Activated CD8-positive, alpha-beta memory T cell treated with anti-CD3 and anti-CD28 coated beads, Interleukin-2, amount 50 U/mL, for 24 hours (primary cell): ENCODE data around the gene JMJD1C.
"Not testable (repeated sequence)": the region's sequence is repeated elsewhere in the genome, so short reads cannot be mapped to it uniquely, and the experiment has no call there.

Source experiments
- DNase-seq: peaks from one replicate; pipeline ENCODE4 v3.0.0-alpha.2; 2020; ENCODE audit errors: extremely low read depth

Gene JMJD1C, protein sequence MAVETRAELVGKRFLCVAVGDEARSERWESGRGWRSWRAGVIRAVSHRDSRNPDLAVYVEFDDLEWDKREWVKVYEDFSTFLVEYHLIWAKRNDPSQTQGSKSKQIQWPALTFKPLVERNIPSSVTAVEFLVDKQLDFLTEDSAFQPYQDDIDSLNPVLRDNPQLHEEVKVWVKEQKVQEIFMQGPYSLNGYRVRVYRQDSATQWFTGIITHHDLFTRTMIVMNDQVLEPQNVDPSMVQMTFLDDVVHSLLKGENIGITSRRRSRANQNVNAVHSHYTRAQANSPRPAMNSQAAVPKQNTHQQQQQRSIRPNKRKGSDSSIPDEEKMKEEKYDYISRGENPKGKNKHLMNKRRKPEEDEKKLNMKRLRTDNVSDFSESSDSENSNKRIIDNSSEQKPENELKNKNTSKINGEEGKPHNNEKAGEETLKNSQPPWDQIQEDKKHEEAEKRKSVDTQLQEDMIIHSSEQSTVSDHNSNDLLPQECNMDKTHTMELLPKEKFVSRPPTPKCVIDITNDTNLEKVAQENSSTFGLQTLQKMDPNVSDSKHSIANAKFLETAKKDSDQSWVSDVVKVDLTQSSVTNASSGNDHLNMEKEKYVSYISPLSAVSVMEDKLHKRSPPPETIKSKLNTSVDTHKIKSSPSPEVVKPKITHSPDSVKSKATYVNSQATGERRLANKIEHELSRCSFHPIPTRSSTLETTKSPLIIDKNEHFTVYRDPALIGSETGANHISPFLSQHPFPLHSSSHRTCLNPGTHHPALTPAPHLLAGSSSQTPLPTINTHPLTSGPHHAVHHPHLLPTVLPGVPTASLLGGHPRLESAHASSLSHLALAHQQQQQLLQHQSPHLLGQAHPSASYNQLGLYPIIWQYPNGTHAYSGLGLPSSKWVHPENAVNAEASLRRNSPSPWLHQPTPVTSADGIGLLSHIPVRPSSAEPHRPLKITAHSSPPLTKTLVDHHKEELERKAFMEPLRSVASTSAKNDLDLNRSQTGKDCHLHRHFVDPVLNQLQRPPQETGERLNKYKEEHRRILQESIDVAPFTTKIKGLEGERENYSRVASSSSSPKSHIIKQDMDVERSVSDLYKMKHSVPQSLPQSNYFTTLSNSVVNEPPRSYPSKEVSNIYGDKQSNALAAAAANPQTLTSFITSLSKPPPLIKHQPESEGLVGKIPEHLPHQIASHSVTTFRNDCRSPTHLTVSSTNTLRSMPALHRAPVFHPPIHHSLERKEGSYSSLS (N-terminal part only)

DNA sequence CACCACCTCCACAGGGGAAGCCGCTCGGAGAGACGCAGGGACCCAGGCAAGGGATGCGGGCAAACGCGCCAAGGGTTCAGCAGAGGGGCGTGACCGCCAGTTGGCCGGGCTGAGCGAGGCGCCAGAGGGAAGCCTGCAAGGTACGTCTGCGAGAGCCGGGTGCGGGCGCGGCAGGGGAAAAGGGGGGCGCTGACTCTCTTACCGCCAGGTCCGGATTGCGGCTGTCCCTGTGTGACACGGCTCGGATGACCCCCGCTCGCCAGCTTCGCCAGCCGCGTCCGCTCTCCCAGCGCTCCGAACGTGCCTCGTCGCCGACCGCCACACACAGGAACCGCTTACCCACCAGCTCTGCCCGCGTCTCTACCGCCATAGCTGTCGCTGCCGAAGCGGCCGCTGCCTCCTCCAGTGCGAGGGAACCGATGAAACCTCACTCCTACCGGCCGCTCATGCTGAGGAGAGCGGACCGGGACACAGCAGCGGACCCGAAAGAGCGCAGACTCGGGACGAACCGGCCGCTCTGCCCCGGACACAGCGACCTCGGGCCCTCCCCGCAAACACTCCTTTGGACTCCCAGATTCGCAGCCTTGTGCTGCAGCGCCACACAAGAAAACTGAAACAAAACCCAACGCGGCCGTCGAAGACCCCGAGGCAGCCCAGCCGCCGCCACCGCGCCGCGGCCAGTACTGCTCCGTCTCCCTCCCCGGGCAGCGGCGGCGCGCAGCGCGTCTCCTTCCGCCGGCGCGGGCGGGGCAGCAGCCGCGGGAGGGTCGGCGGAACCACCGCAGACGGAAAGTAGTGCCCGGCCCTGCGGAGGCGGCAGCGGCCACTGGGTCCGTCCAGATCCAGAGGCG is at the start of gene JMJD1C:
JMJD1C (minus strand) TSS at position 685 of the 851 bp plus-strand sequence; CDS start at position 370, 315 bp downstream.
- DNase-seq: no peak

DNA sequence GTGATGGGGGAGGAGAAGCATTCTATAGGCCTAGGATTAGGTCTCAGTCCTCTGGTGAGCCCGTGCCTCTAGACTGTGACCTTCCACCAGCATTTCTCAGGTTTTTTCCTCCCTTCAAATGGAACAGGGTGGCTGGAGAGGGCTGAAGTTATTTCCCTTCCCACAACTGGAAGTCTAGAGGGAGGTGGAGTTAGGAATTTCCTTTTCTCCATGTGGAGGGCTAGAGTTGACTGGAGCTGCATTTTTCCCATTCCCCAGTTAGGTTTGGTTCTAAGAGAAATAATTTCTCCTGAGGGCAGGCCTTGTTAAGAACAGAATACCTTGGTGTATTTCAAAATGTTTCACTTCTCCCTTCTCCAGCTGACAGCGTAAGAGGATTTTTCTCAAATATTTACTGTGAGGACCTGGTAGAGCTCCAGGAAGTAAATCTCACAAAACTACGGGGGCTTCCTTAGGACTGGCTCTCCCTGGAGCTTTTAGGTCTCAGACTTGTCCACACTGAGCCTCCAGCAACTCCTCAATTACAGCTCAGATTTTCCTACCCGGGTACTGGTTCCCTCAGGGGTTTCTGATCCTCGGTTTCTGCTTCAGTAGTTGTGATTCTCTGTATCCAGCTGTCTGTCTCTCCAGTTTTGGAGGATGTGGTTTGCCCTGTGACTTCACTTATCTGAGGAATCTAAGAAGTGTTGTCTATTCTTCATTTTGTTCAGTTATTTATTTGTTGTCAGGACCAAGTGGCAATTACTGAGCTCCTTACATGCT is 49.4 kb upstream of the JMJD1C start:
- DNase-seq: no peak

DNA sequence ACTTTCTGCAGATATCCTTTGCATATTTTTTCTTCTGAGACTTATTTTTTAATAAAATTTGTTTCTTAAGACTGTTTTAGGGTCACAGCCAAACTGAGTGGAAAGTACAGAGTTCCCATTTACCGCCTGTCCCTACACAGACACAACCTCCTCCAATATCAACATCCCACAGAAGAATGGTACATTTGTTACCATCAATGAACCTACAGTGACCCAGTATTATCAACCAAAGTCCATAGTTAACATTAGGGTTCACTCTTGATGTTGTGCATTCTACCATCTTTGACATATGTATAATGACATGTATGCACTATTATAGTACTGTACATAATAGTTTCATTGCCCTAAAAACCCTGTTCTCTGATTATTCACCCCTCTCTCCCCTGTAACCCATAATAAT is 40.8 kb upstream of the JMJD1C start:
- no peak for DNase-seq

DNA sequence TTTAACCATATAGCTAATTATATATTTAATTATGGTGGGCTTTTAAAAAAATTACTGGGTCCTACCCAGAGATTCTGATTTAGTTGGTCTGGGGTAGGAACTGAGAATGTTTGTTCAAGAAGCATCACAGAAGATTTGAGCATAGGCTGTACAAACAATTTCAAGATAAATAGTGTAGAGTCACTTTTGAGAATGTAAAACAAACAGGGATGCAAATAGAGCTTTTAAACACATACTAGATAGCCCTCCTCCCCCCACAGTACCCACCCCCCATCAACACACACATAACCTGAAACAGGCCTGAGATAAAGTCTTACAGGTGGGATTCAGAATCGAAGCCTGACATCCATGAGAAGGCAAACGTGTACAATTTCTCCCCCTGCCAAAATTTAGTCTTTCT is 39.8 kb upstream of the JMJD1C start:
- no peak for DNase-seq

DNA sequence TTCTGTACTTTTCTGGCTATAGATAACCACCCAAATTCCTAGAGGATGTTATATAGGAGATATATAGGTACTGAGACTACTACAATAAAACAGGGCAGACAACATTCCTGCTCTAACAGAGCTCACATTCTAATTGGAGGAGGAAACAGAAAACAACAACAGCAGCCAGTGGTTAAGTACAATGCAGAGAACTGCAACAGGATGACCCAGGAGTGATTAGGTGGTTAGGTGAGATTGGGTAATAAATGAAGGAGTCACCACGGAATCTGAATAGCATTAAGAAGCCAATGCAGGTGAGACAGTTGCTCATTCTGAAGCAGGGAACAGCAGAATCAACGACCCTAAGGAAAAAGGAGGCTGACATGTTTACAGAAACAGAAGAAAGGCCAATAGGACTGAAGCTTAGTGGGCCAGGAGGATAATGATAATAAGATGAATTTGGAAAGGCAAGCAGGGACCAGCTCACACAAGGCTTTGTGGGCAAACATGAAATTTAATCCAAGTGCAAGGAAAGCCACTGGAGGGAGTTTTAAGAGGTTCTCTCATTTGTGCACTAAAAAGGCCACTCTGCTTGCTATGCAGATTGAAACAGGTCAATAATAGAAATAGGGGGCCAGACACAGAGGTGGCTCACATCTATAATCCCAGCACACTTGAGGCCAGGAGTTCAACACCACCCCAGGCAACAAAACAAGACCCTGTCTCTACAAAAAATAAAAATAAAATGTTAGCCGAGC is 38.5 kb upstream of the JMJD1C start:
- no peak for DNase-seq

DNA sequence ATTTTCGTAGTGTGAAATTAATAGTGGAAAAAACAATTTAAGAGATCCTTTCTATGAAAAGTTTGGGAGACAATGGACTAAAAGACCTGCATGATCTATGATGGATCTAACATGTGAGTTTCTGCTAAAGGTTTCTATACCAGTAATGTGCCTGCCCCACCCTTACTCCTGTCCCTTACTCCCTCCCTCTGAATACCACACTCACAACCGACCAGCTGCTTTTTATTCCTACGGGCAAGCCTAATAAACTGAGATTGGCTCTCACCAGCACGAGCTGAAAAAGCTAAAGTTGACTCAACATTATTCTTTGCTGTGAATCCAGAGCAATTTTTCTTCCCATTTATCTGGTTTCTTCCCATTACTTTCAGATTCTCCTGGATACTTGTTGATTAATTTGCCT is 37.6 kb upstream of the JMJD1C start:
- no peak for DNase-seq

DNA sequence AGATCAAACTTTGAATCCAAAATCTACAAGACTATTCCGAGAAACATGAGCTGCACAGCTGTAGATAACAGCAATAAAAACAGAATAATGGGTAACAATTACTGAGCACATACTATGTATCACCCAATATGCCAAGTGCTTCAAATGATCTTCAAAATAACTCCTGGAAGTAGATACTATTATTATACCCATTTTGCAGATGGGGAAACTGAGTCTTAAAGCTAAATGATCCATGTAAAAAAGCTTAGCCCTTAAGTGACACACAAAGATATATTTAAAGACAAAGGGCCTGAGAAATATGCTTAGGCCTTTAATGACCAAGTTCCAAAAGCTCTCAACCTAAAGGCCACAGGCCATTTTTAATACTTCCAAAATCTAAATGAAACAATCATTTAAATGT is 37.1 kb upstream of the JMJD1C start:
- DNase-seq: no peak

DNA sequence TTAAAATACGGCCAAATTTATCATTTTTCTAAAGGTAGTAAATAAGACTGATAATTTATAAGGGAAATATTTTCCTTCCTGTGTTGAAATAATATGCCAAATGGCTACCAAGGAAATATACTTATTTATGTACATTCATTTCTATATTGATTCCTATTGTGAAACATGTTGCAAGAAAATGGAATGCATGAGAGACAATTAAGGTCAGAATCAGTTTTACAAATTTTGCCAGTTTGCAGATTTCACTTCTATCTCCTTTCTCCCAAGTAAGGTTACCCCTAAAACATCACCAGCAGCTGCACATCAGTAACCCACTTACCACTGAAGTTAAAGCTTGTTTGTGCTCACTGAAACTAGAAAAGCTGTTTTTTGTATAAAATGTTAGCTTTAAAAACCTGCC is 36.2 kb upstream of the JMJD1C start:
- no peak for DNase-seq

DNA sequence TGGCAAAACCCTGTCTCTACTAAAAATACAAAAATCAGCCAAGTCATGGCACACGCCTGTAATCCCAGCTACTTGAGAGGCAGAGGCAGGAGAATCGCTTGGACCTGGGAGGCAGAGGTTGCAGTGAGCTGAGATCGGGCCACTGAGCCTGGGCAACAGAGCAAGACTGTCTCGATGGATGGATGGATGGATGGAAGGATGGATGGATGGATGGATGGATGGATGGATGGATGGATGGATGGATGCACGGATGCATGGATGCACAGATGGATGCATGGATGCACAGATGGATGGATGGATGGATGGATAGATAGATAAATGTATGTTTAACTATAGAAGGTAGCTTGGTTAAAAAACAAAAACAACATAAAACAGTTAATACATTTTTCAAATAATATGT is 34.8 kb upstream of the JMJD1C start:
- not testable (repeated sequence) for DNase-seq

DNA sequence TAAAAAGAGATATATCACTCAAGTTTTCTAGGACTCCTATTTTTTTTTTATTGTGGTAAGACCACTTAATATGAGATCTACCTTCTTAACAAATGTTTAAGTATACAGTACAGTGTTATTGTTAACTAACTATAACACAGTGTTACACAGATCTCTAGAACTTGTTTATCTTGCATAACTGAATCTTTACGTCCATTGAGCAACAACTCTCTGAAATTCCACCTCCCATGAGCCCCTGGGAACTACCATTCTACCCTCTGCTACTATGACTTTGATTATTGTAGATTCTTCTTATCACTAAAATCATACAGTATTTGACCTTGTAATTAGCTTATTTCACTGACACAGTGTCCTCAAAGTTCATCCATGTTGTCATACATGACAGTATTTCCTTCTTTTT is 32.9 kb upstream of the JMJD1C start:
- no peak for DNase-seq

DNA sequence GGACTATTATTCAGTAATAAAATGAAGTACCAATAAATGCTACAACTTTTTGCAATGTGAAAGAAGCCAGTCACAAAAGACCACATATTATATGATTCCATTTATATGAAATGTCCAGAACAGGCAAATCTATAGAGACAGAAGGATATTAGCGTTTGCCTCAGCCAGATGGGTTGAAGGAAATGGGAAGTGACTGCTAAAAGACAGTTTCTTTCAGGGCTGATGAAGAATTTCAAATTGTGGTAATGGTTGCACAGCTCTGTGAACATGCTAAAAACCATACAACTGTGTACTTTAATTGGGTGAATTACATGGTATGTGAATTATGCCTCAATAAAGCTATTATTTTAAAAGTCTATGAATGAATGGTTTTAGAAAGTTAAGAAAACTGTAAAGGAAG is 31.5 kb upstream of the JMJD1C start:
- no peak for DNase-seq

DNA sequence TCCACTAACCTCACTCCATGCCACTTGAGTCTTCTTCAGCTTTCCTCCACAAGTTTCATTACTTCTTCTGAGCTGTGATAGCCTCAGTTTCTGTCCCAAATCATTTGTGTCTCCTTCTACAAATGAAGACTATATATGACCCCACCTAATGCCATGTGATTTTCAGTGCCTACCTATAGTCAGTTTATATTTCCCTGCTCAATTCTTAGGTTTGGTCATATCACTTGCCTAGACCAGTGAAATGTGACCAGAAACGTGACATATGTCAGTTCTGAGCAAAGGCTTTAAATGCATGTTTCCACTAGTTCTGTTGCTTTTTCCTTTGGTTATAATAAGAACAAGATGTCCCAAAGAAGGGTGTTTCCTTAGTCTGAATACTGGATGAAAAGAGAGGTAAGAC is 30.8 kb upstream of the JMJD1C start:
- DNase-seq: no peak

DNA sequence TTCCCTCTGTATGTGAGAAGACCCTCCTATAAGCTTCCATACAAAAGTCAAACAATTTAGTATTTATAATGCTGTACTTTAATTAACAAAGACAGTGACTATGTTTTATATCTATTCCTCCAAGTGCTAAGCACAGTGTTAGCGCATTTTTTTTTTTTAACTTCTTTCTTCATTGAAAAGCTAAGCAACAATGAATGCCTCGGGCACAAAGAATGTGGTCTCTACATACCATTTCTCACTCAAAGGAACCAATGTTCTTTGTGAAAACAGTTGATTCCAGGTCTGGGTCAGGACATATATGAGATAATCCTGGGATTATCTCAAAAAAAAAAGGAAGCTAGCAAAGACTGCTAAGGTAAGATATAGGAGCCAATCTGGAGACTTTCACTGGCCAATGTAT is 29.2 kb upstream of the JMJD1C start:
- no peak for DNase-seq

DNA sequence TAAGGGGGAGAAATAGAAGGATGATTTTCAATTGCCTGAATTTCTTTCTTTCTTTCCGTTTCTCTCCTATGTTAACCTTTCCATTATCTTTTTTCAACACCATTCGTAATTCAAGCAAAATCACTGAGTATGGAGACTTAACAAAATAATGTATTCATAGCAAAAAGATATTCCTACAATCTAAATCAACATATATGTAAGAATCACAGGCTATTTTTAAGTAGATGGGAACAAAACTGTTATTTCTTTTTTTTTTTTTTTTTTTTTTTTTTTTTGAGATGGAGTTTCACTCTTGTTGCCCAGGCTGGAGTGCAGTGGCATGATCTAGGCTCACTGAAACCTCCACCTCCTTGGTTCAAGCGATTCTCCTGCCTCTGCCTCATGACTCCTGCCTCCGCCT is 27.2 kb upstream of the JMJD1C start:
- DNase-seq: no peak

DNA sequence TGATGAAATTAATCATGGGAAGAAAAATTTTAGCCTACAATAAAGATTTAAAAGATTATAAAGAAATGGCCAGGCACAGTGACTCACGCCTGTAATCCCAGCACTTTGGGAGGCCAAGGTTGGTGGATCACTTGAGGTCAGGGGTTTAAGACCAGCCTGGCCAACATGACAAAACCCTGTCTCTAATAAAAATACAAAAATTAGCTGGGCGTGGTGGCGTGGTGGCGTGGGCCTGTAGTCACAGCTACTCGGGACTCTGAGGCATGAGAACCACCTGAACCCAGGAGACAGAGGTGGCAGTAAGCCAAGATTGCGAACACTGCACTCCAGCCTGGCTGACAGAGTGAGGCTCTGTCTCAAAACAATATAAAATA is 26.5 kb upstream of the JMJD1C start:
- not testable (repeated sequence) for DNase-seq

DNA sequence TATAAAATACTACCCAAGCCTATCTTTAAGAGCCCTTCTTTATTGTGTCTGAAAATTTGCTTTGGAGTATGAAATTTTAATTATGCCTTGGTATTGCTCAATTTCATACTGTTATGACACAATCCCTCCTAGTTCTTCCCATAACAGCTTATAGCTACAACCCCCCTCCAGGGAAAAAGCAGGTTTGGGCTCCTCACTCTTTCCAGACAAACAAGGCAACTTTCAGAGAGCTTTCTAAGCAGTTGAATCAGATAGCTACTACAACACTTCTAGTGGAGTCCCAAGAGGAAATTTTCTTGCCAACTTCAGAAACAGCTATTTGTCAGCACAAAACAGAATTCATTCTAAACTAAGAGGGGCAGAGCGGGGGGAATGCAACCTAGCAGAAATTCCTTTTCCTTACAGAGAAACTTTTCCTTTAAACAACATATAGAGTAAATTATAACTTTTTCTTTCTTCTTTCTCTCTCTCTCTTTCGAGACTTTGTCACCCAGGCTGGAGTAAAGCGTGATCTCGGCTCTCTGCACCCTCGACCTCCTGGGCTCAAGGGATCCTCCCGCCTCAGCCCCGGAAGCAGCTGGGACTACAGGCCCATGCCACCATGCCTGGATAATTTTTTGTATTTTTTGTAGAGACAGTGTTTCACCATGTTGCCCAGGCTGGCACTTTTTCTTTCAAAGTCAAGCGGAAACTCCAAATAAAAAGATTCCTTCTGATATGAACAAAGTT is 26.0 kb upstream of the JMJD1C start:
- no peak for DNase-seq

DNA sequence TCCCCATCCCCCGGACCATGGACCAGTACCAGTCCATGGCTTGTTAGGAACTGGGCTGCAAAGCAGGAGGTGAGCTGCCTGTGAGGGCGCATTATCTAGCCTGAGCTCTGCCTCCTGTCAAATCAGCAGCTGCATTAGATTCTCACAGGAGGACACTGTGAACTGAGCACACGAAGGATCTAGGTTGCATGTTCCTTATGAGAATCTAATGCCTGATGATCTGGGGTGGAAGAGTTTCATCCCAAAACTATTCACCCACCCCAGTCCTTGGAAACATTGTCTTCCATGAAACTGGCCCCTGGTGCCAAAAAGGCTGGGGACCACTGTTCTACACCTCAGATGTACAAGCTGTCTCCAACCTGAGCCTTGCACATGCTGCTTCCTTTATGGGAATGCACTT is 24.1 kb upstream of the JMJD1C start:
- DNase-seq: no peak

DNA sequence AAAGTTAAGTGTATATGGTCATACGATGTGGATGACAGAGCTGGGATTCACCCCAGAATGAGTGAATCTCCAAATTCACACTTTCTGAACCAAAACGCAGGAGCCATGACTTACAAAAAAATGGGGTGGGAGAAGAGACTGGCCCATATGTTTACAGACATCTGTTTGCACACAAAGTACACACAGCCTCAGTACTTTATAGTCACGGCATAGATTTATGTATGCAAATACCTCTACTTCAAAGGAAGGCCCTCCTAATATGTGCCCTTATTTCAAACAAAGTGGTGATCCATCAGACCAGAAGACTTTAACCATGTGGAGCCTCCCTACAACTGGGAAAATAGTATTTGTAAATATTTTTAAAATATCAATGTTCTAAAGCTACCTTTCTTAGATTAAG is 22.2 kb upstream of the JMJD1C start:
- no peak for DNase-seq

DNA sequence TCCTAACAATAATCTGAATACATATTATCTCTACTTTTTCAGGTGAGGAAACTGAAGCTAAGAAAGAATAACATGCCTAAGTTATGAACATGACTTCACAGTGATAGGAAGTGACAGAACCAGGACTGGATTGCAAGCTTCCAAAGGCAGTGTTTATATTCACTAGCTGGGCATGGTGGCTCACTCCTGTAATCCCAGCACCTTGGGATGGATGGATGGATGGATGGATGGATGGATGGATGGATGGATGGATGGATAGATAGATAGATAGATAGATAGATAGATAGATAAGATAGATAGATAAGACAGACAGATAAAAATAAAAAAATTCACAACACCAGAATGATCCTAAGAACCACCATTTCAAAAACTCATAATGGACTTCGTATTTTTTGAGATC is 18.2 kb upstream of the JMJD1C start:
- no peak for DNase-seq
